Measurements from ENCODE around the gene TIMM23B.
A peak's percentile ranks its signal among the peaks of the same experiment; 100 is the strongest.
"Not testable (repeated sequence)": the region's sequence is repeated elsewhere in the genome, so short reads cannot be mapped to it uniquely, and the experiment has no call there.

TIMM23B gene

DNA sequence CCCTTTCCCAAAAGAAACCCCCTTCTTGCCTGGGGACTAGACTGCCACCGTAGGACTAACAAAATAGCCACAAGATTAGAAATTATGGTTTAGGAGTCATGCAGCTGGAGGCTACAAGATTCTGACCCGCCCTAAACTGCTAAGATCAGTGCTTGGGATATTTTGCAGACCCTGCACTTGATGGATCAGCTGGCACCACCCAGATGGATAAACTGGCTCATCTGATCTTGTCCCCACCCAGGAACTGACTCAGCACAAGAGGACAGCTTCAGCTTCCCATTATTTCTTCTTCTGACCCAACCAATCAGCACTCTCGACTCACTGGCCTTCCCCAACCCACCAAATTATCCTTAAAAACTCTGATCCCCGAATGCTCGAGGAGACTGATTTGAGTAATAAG is 10.6 kb upstream of the TIMM23B start:
- not testable (repeated sequence) for H3K4me2 ChIP-seq; H2AFZ ChIP-seq (ENCODE audit: low read depth); H3K4me3 ChIP-seq (IDR thresholded peaks at IDR 0.05; ENCODE audit: insufficient read depth, low read depth, low read length); H3K27ac ChIP-seq; H3K9ac ChIP-seq; H4K20me1 ChIP-seq (ENCODE audit: insufficient read depth); H3K36me3 ChIP-seq (ENCODE audit: insufficient read depth); H3K4me1 ChIP-seq (ENCODE audit: low read depth, poor library complexity, severe bottlenecking); H3K79me2 ChIP-seq (ENCODE audit: insufficient read depth, low read depth); H3K27me3 ChIP-seq (ENCODE audit: insufficient read depth, low read depth)

DNA sequence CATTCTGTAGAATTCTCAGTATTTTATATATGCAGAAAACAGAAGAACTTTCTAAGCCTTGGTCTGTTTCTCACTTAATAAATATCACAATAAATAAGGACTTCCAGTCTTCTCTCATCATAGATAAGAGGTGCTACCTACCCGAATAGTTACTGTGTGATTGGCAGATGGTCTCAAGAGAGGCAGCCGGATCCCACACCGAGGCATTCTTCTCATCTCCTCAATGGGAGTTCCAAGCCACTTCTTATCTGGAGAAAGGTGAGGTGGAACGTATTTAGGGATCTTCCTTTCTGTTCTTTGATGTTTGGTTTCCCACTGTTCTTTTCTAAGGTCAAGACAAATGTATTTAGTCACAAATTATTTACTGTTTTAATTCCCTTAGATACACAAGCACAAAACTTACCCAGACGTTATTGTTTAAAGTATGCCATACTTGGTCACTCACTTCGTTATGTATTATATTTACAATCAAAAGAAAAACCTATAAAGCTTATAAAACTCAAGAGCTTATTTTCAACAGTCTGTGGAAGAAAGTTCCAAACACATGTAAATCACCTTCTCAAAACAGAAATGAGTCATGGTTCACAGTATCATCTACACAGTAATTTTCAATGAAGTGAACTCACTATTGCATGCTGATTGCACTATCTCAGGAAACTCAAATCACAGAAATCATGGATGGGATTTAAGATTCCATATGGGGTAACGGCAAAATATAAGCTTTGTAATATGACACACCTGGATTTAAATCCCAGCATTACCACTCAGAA is 9.7 kb upstream of the TIMM23B start:
- not testable (repeated sequence) for H3K4me1 ChIP-seq (ENCODE audit: low read depth, poor library complexity, severe bottlenecking); H4K20me1 ChIP-seq (ENCODE audit: insufficient read depth); H3K4me2 ChIP-seq; H2AFZ ChIP-seq (ENCODE audit: low read depth); H3K36me3 ChIP-seq (ENCODE audit: insufficient read depth); H3K27me3 ChIP-seq (ENCODE audit: insufficient read depth, low read depth); H3K27ac ChIP-seq; H3K9ac ChIP-seq; H3K4me3 ChIP-seq (IDR thresholded peaks at IDR 0.05; ENCODE audit: insufficient read depth, low read depth, low read length); H3K79me2 ChIP-seq (ENCODE audit: insufficient read depth, low read depth)

DNA sequence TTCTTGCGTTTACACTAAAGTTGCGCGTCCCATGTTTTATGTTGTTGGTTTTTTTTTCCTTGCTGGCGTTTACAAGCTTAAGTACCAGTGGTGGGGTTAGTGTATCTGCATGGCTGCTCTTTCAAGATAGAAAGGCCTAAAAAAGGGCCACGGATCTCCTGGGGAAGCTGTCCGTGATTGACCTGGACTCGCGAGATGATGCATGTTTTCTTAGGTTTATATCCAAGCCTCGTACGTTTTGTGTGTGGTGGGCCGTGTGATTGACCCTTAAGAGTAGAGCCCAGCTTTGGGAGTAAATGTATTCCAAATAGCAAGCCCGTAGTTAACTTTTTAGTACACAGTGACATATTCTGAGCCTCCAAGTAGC is 469 bp downstream of the TIMM23B start:
- peaks cover 42% of the 10 kb centered on the region for H3K79me2 ChIP-seq (ENCODE audit: insufficient read depth, low read depth)
- H3K27me3 ChIP-seq (ENCODE audit: insufficient read depth, low read depth); H3K4me3 ChIP-seq (IDR thresholded peaks at IDR 0.05; ENCODE audit: insufficient read depth, low read depth, low read length); H3K36me3 ChIP-seq (ENCODE audit: insufficient read depth); H4K20me1 ChIP-seq (ENCODE audit: insufficient read depth): not testable (repeated sequence)
- peak overlapping the region; percentile 67; the same call in 1 of the 2 replicates for H2AFZ ChIP-seq (ENCODE audit: low read depth)
- peaks cover 11% of the 10 kb centered on the region for H3K4me1 ChIP-seq (ENCODE audit: low read depth, poor library complexity, severe bottlenecking)
- peak overlapping the region; percentile 78 for H3K4me2 ChIP-seq
- H3K9ac ChIP-seq: peak overlapping the region; percentile 78
- peak overlapping the region; percentile 74 for H3K27ac ChIP-seq

DNA sequence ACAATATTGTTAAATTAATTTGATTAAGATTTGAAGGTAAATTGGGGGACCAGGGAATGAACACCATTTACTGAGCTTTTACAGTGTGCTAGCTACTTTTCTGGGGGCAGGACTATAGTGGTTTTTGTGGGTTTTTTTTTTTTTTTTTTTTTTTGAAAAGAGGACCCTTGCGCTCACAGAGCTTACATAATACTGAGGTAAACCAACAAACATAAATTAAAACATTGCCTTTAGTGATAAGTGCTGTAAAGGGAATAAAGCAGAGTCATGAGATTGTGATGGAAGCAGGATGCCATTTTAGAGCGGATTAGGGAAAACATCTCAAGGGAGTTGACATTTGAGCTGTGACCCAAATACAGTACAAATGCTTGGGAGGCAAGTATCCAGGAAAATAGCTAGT is 1.8 kb downstream of the TIMM23B start:
- not testable (repeated sequence) for H3K36me3 ChIP-seq (ENCODE audit: insufficient read depth); H2AFZ ChIP-seq (ENCODE audit: low read depth); H3K27me3 ChIP-seq (ENCODE audit: insufficient read depth, low read depth); H3K9ac ChIP-seq; H3K4me3 ChIP-seq (IDR thresholded peaks at IDR 0.05; ENCODE audit: insufficient read depth, low read depth, low read length); H3K27ac ChIP-seq; H4K20me1 ChIP-seq (ENCODE audit: insufficient read depth)
- H3K4me1 ChIP-seq (ENCODE audit: low read depth, poor library complexity, severe bottlenecking): peaks cover 11% of the 10 kb centered on the region
- peaks cover 46% of the 10 kb centered on the region for H3K79me2 ChIP-seq (ENCODE audit: insufficient read depth, low read depth)
- peak overlapping the region; percentile 17; the same call in 1 of the 2 replicates for H3K4me2 ChIP-seq

DNA sequence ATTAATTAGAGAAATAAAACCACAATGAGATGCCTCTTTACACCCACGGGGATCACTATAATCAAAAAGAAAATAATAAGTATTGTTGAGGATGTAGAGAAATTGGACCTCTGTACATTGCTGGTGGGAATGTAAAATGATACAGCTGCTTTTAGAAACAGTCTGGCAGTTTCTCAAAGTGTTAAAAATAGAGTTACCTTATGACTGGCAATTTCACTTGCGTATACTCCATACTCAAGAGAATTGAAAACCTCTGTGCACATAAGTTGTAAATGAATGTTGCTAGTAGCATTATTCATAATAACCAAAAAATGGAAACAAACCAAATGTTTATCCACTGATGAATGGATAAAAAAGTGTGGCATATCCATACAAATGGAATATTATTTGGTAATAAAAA is 6.3 kb downstream of the TIMM23B start:
- not testable (repeated sequence) for H3K9ac ChIP-seq, H3K27ac ChIP-seq

DNA sequence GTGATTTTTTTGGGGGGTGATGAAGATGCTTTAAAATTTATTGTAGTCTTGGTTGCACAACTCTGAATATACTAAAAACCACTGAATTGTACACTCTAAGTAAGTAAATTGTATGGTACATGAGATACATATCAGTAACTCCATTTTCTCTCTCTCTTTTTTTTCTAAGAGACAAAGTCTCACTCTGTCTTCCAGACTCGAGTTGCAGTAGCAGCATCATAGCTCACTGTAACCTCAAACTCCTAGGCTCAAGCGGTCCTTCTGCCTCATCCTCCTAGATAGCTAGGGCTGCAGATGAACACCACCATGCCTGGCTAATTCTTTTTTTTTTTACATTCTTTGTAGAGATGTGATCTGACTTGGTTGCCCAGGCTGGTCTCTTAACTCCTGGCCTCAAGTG is 6.9 kb downstream of the TIMM23B start:
- not testable (repeated sequence) for H3K4me2 ChIP-seq; H3K4me1 ChIP-seq (ENCODE audit: low read depth, poor library complexity, severe bottlenecking); H3K9ac ChIP-seq; H3K36me3 ChIP-seq (ENCODE audit: insufficient read depth); H3K27ac ChIP-seq; H3K4me3 ChIP-seq (IDR thresholded peaks at IDR 0.05; ENCODE audit: insufficient read depth, low read depth, low read length); H4K20me1 ChIP-seq (ENCODE audit: insufficient read depth); H2AFZ ChIP-seq (ENCODE audit: low read depth); H3K27me3 ChIP-seq (ENCODE audit: insufficient read depth, low read depth)
- H3K79me2 ChIP-seq (ENCODE audit: insufficient read depth, low read depth): peaks cover 25% of the 10 kb centered on the region

More for the DNA sequence above, 6.3 kb downstream of the TIMM23B start:
- Histone ChIP-seq H3K79me2 (ENCODE audit: insufficient read depth, low read depth) (peaks cover 29% of the 10 kb centered on the region), H3K4me1 (ENCODE audit: low read depth, poor library complexity, severe bottlenecking) (peaks cover 11% of the 10 kb centered on the region)
- H2AFZ ChIP-seq (ENCODE audit: low read depth); H4K20me1 ChIP-seq (ENCODE audit: insufficient read depth); H3K4me3 ChIP-seq (IDR thresholded peaks at IDR 0.05; ENCODE audit: insufficient read depth, low read depth, low read length); H3K36me3 ChIP-seq (ENCODE audit: insufficient read depth); H3K4me2 ChIP-seq; H3K27me3 ChIP-seq (ENCODE audit: insufficient read depth, low read depth): not testable (repeated sequence)

DNA sequence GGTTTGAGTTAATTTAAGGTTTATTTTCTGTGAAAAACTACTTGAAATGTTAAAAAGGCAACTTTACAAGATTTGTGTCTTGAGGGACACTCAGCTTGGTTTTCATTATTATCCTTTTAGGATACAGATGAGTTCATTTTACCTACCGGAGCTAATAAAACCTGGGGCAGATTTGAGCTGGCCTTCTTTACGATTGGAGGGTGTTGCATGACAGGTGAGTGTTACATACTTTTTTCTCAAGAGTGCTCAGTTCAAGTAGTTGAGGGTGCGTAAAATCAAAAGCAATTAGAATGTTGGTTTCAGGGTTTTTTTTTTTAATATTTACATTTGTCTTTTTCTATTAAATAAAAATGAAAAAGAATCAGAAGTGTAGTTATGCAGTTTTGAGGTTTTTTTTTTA is 10.2 kb downstream of the TIMM23B start:
- H3K4me1 ChIP-seq (ENCODE audit: low read depth, poor library complexity, severe bottlenecking); H3K27me3 ChIP-seq (ENCODE audit: insufficient read depth, low read depth); H3K4me3 ChIP-seq (IDR thresholded peaks at IDR 0.05; ENCODE audit: insufficient read depth, low read depth, low read length); H4K20me1 ChIP-seq (ENCODE audit: insufficient read depth); H2AFZ ChIP-seq (ENCODE audit: low read depth); H3K4me2 ChIP-seq; H3K36me3 ChIP-seq (ENCODE audit: insufficient read depth); H3K9ac ChIP-seq; H3K27ac ChIP-seq: not testable (repeated sequence)
- peaks cover 18% of the 10 kb centered on the region; the same call in 1 of the 2 replicates for H3K79me2 ChIP-seq (ENCODE audit: insufficient read depth, low read depth)

DNA sequence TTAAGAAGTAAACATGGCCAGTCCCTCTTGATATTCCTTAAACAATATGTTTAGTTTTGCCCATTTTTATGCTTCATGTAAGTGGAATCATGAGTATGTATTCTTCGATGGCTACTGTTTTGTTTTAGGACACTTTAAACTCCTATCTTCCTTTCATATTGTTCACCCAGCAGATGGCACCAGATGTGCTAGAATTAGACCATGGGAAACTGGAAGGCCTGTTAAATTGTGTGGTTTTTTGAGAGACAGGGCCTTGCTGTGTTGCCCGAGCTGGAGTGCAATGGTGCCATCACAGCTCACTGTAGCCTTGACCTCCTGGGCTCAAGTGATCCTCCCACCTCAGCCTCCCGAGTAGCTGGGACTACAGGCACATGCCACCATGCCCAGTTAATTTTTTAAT is 11.3 kb downstream of the TIMM23B start:
- not testable (repeated sequence) for H3K4me2 ChIP-seq
- peaks cover 12% of the 10 kb centered on the region; the same call in 1 of the 2 replicates for H3K79me2 ChIP-seq (ENCODE audit: insufficient read depth, low read depth)

DNA sequence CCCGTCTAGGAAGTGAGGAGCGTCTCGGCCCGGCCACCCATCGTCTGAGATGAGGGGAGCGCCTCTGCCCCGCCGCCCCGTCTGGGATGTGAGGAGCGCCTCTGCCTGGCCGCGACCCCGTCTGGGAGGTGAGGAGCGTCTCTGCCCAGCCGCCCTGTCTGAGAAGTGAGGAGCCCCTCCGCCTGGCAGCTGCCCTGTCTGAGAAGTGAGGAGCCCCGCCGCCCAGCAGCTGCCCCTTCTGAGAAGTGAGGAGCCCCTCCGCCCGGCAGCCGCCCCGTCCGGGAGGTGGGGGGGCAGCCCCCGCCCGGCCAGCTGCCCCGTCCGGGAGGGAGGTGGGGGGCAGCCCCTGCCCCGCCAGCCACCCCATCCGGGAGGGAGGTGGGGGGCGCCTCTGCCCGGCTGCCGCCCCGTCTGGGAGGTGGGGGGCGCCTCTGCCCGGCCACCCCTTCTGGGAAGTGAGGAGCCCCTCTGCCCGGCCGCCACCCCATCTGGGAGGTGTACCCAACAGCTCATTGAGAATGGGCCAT is 28.5 kb downstream of the TIMM23B start:
- not testable (repeated sequence) for H3K36me3 ChIP-seq (ENCODE audit: insufficient read depth); H3K79me2 ChIP-seq (ENCODE audit: insufficient read depth, low read depth); H3K4me1 ChIP-seq (ENCODE audit: low read depth, poor library complexity, severe bottlenecking); H3K4me3 ChIP-seq (IDR thresholded peaks at IDR 0.05; ENCODE audit: insufficient read depth, low read depth, low read length); H3K4me2 ChIP-seq; H3K27me3 ChIP-seq (ENCODE audit: insufficient read depth, low read depth); H4K20me1 ChIP-seq (ENCODE audit: insufficient read depth); H3K9ac ChIP-seq; H3K27ac ChIP-seq; H2AFZ ChIP-seq (ENCODE audit: low read depth)

More for the DNA sequence above, 11.3 kb downstream of the TIMM23B start:
- H3K27ac ChIP-seq; H3K9ac ChIP-seq; H3K4me1 ChIP-seq (ENCODE audit: low read depth, poor library complexity, severe bottlenecking); H3K36me3 ChIP-seq (ENCODE audit: insufficient read depth); H3K4me3 ChIP-seq (IDR thresholded peaks at IDR 0.05; ENCODE audit: insufficient read depth, low read depth, low read length); H2AFZ ChIP-seq (ENCODE audit: low read depth); H4K20me1 ChIP-seq (ENCODE audit: insufficient read depth); H3K27me3 ChIP-seq (ENCODE audit: insufficient read depth, low read depth): not testable (repeated sequence)

DNA sequence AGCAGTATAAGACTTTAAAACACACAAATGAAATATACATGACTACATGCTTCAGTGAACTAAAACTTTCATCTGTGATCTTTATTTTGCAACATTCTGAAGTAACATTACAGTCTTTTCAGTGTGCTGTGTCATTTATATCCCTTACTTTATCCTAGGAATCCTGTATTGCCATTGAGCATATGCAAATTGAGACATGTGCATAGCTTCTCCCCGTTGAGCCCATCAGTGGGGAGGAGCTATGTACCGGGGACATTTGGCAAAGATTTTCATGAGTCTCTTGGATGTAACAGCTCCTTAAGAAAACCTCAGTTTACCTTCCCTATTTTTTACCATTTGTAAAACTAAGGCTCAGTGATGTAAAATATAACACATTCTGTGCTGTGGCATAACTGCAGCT is 29.6 kb downstream of the TIMM23B start:
- H3K27ac ChIP-seq; H3K4me2 ChIP-seq; H3K36me3 ChIP-seq (ENCODE audit: insufficient read depth); H3K9ac ChIP-seq; H4K20me1 ChIP-seq (ENCODE audit: insufficient read depth); H3K79me2 ChIP-seq (ENCODE audit: insufficient read depth, low read depth); H3K27me3 ChIP-seq (ENCODE audit: insufficient read depth, low read depth); H3K4me1 ChIP-seq (ENCODE audit: low read depth, poor library complexity, severe bottlenecking); H2AFZ ChIP-seq (ENCODE audit: low read depth); H3K4me3 ChIP-seq (IDR thresholded peaks at IDR 0.05; ENCODE audit: insufficient read depth, low read depth, low read length): not testable (repeated sequence)
